GM12878 (cell line): ENCODE results near the gene ZNF423. TPM values are rescaled to one million over a fixed set of nuclear protein-coding genes. Genes with fewer than 3 reads are reported as not detected.

Experiments used
- ATAC-seq: fragments of 200-7000 bp; cut with Tn5 transposase; 3 replicates; pipeline ENCODE4 v1.9.1; 2020; ENCODE audit warnings: mild to moderate bottlenecking, moderate library complexity
- BruUV-seq: library from RNA; stranded (reverse); fragments of 400-500 nt; replicated peaks from 2 replicates; lab custom pipeline; 2021; lab: Mats Ljungman, UMichigan
- CTCF ChIA-PET: fragments of 300-600 bp; sonication (Branson Sonifier 250); formaldehyde crosslinking; extraction: SDS; loops from one replicate; lab custom pipeline; 2021; ENCODE audit warnings: inconsistent platforms; lab: Yijun Ruan, JAX
- POLR2A ChIA-PET: fragments of 350-600 bp; formaldehyde crosslinking; extraction: SDS; loops from one replicate; lab custom pipeline; 2021; ENCODE audit warnings: inconsistent platforms; lab: Charles Lee
- RAD21 ChIA-PET: fragments of 300-600 bp; sonication (Branson Sonifier 250); formaldehyde crosslinking; loops from one replicate; lab custom pipeline; 2023; ENCODE audit warnings: antibody characterized with exemption; ENCODE audit not compliant: unreplicated experiment; lab: Charles Lee
- SMC1A ChIA-PET: fragments of 300-600 bp; sonication (Branson Sonifier 250); formaldehyde crosslinking; loops from one replicate; lab custom pipeline; 2023; ENCODE audit not compliant: unreplicated experiment, uncharacterized antibody; lab: Charles Lee
- DNase-seq: peaks from one replicate; pipeline ENCODE4 v3.0.0-alpha.2; 2011; ENCODE audit warnings: low read depth, low spot score
- FAIRE-seq: peaks from 3 replicates; lab custom pipeline; 2011; peaks lifted over from hg19 to GRCh38; lab: Jason Lieb, UNC
- H2AFZ ChIP-seq: 2 replicates; pipeline ENCODE4 v1.6.0; 2011; ENCODE audit warnings: low read depth, low read length, control low read depth; ENCODE audit not compliant: control insufficient read depth
- H3K27ac ChIP-seq: 2 replicates; pipeline ENCODE4 v1.5.1; 2011; ENCODE audit warnings: control low read depth; ENCODE audit not compliant: control insufficient read depth, insufficient read depth
- H3K27me3 ChIP-seq, 2 experiments: replicated peaks in 1 of 2; 2 replicates each; pipeline versions ENCODE4 v1.6.0 to v1.6.1; 2011; ENCODE audit warnings: low read length in 1 of 2; ENCODE audit not compliant: control insufficient read depth in 2 of 2, insufficient read depth in 2 of 2
- H3K36me3 ChIP-seq, 2 experiments: 2 replicates each; pipeline ENCODE4 v1.5.1; 2011; ENCODE audit warnings: low read length in 1 of 2; ENCODE audit not compliant: control insufficient read depth in 2 of 2, insufficient read depth in 2 of 2
- H3K4me1 ChIP-seq: 2 replicates; pipeline ENCODE4 v1.6.1; 2011; ENCODE audit warnings: mild to moderate bottlenecking, low read length, moderate library complexity, mixed read lengths; ENCODE audit not compliant: control insufficient read depth, insufficient read depth
- H3K4me2 ChIP-seq: 2 replicates; pipeline ENCODE4 v1.6.0; 2011; ENCODE audit warnings: control low read depth; ENCODE audit not compliant: control insufficient read depth, insufficient read depth
- H3K4me3 ChIP-seq: fragments of 200-600 bp; sonication (generic); 2 replicates; pipeline ENCODE4 v1.5.1; 2016
- H3K79me2 ChIP-seq: 2 replicates; pipeline ENCODE4 v1.6.0; 2011; ENCODE audit warnings: low read length; ENCODE audit not compliant: control insufficient read depth, insufficient read depth
- H3K9ac ChIP-seq: 2 replicates; pipeline ENCODE4 v1.8.0; 2011; ENCODE audit warnings: low read length, control low read depth, mixed read lengths; ENCODE audit not compliant: control insufficient read depth, insufficient read depth
- H3K9me3 ChIP-seq: replicated peaks from 3 replicates; pipeline ENCODE4 v1.5.1; 2011; ENCODE audit warnings: mild to moderate bottlenecking, low read length; ENCODE audit not compliant: control insufficient read depth, insufficient read depth
- H4K20me1 ChIP-seq: 2 replicates; pipeline ENCODE4 v1.6.0; 2011; ENCODE audit not compliant: control insufficient read depth, insufficient read depth
- CBX3 ChIP-seq: fragments of 200-600 bp; sonication (generic); IDR thresholded peaks from 2 replicates; pipeline ENCODE4 v1.6.1; 2016; ENCODE audit warnings: low read depth, borderline replicate concordance
- CTCF ChIP-seq, 3 experiments: IDR thresholded peaks in 2 of 3; conservative IDR thresholded peaks in 1 of 3; 2 replicates each; pipeline ENCODE4 v1.5.1; 2011; ENCODE audit warnings: low read depth in 3 of 3, low read length in 3 of 3, mild to moderate bottlenecking in 3 of 3, control low read depth in 2 of 3, moderate library complexity in 2 of 3, inconsistent platforms in 1 of 3, mixed read lengths in 1 of 3; ENCODE audit not compliant: control insufficient read depth in 2 of 3, insufficient read depth in 1 of 3; ENCODE audit errors: extremely low read depth in 1 of 3
- E2F8 ChIP-seq: fragments of 450-650 bp; IDR thresholded peaks from 2 replicates; pipeline ENCODE4 v1.6.1; 2018; ENCODE audit warnings: mild to moderate bottlenecking, low read depth, moderate library complexity; ENCODE audit not compliant: partially characterized antibody
- EP300 ChIP-seq, 2 experiments: fragments of 150-350 bp in 1 of 2; IDR thresholded peaks; 2 replicates each; pipeline ENCODE4 v1.6.1; 2011 to 2012; ENCODE audit warnings: low read depth in 2 of 2, low read length in 2 of 2, borderline replicate concordance in 1 of 2, improper control_type of control experiment in 1 of 2, inconsistent platforms in 1 of 2; ENCODE audit not compliant: control insufficient read depth in 1 of 2
- FOXK2 ChIP-seq: fragments of 450-650 bp; IDR thresholded peaks from 2 replicates; pipeline ENCODE4 v1.6.1; 2017; ENCODE audit warnings: mild to moderate bottlenecking, moderate library complexity
- MTA3 ChIP-seq: IDR thresholded peaks from 2 replicates; pipeline ENCODE4 v1.6.1; 2012; ENCODE audit warnings: low read length, inconsistent platforms, borderline replicate concordance
- NKRF ChIP-seq: fragments of 450-650 bp; conservative IDR thresholded peaks from 2 replicates; pipeline ENCODE4 v1.6.1; 2017; ENCODE audit warnings: mild to moderate bottlenecking, moderate library complexity
- PML ChIP-seq: IDR thresholded peaks from 2 replicates; pipeline ENCODE4 v1.6.1; 2012; ENCODE audit warnings: low read length, inconsistent platforms
- RCOR1 ChIP-seq: conservative IDR thresholded peaks from 2 replicates; pipeline ENCODE4 v1.6.1; 2012; ENCODE audit warnings: low read depth, low read length, improper control_type of control experiment
- SIN3A ChIP-seq: IDR thresholded peaks from 2 replicates; pipeline ENCODE4 v1.6.1; 2012; ENCODE audit warnings: low read depth, low read length, improper control_type of control experiment
- SMARCA5 ChIP-seq: fragments of 450-650 bp; IDR thresholded peaks from 2 replicates; pipeline ENCODE4 v1.6.1; 2017; ENCODE audit warnings: mild to moderate bottlenecking
- SUPT20H ChIP-seq: IDR thresholded peaks from 2 replicates; pipeline ENCODE4 v1.6.1; 2011; ENCODE audit warnings: low read depth, mild to moderate bottlenecking, low read length, moderate library complexity, borderline replicate concordance; ENCODE audit not compliant: control insufficient read depth
- TARDBP ChIP-seq: IDR thresholded peaks from 2 replicates; pipeline ENCODE4 v1.6.1; 2016; ENCODE audit warnings: borderline replicate concordance
- TBL1XR1 ChIP-seq: IDR thresholded peaks from 2 replicates; pipeline ENCODE4 v1.6.1; 2012; ENCODE audit warnings: low read depth, low read length, improper control_type of control experiment
- ZBTB33 ChIP-seq: fragments of 450-650 bp; IDR thresholded peaks from 2 replicates; pipeline ENCODE4 v1.6.1; 2017; ENCODE audit warnings: mild to moderate bottlenecking
- ZNF207 ChIP-seq: fragments of 450-650 bp; IDR thresholded peaks from 2 replicates; pipeline ENCODE4 v1.6.1; 2014; ENCODE audit warnings: antibody characterized with exemption, mild to moderate bottlenecking, borderline replicate concordance
- WGBS: methylation state at CpG from one replicate; pipeline ENCODE4 v1.1.6; 2016; ENCODE audit warnings: low lambda C conversion rate; ENCODE audit not compliant: insufficient replicate concordance, insufficient coverage; ENCODE audit errors: missing lambda C conversion rate; 5-methylcytosine and 5-hydroxymethylcytosine counted together
- in situ Hi-C: fragments of 300-500 bp; cut with MboI; formaldehyde crosslinking; loops from 9 replicates; pipeline ENCODE4 v1.14.3; 2018; ENCODE audit warnings: mixed read lengths
- intact Hi-C: fragments of 100-400 bp; cut with micrococcal nuclease; formaldehyde crosslinking; loops from one replicate; pipeline ENCODE4 v1.14.2; 2022; ENCODE audit not compliant: unreplicated experiment
- polyA plus RNA-seq, 11 experiments: library from polyadenylated mRNA; depleted of rRNA in 4 of 11; unstranded in 6 of 11; stranded (reverse) in 5 of 11; fragments of >200 nt; fragmentation: Nextera tagmentation in 4 of 11; fragmentation: Illumina TruSeq in 1 of 11; extraction: Ambion mirVana in 4 of 11; extraction: Trizol in 1 of 11; gene quantifications; 1 replicate in 1 of 11; 2 replicates in 10 of 11; pipeline versions ENCODE4 v1.2.1 to v1.2.3, GENCODE V29; 2011 to 2016; ENCODE audit warnings: inconsistent platforms in 2 of 11, missing spikeins in 2 of 11, low read depth in 1 of 11
- total RNA-seq, 4 experiments: library from RNA; depleted of rRNA in 3 of 4; stranded (reverse); fragments of >200 nt in 3 of 4; fragmentation: Illumina TruSeq in 1 of 4; extraction: Trizol in 1 of 4; gene quantifications; 2 replicates each; pipeline versions ENCODE4 v1.2.1 to v1.2.3, GENCODE V29; 2013 to 2021

Gene ZNF423
- total and polyA plus RNA-seq, 10 of the 15 experiments (the other 5 are each of a cell fraction or from before 2014, with no cell fraction given): 0.03 to 0.64 (median 0.10) TPM

GRCh38 chr16:49809561-49809960 lies 46.4 kb downstream of the ZNF423 start:
- FAIRE-seq (no peak), DNase-seq (no peak), ATAC-seq (no peak)
- H3K4me2 ChIP-seq: no peak overlapping the region
- ChIA-PET RAD21 (no interaction called here), CTCF (no interaction called here), POLR2A (no interaction called here), SMC1A (no interaction called here)
- in situ Hi-C loops: no loop called here
- H3K27me3 ChIP-seq: peaks cover 0 to 2% of the 10 kb centered on the region in 2 experiments; a peak in 2 of 4 replicates
- H4K20me1 ChIP-seq: no peaks in the 10 kb centered on the region
- no peaks in the 10 kb centered on the region for H3K9me3 ChIP-seq
- H3K4me1 ChIP-seq: no peaks in the 10 kb centered on the region
- no peaks in the 10 kb centered on the region for H3K79me2 ChIP-seq
- intact Hi-C loops: no loop called here
- no TSS peak for BruUV-seq
- no peak overlapping the region for H3K27ac ChIP-seq
- H3K9ac ChIP-seq: no peak overlapping the region
- 10% methylated on average over 8 of the region's 8 CpGs for WGBS
- H2AFZ ChIP-seq: no peak overlapping the region
- no peaks in the 10 kb centered on the region for H3K36me3 ChIP-seq
- no peak overlapping the region for H3K4me3 ChIP-seq
- TF ChIP-seq TBL1XR1 (no peak), FOXK2 (no peak), PML (no peak), E2F8 (no peak), SUPT20H (no peak), RCOR1 (no peak), TARDBP (no peak), MTA3 (no peak), ZBTB33 (no peak), NKRF (no peak), SIN3A (no peak), SMARCA5 (no peak), CBX3 (no peak), EP300 (IDR thresholded peaks at IDR 0.05; ENCODE audit: borderline replicate concordance in 1 of 2, control insufficient read depth in 1 of 2, low read depth in 2 of 2, low read length in 2 of 2) (no peak), ZNF207 (no peak), CTCF (IDR thresholded peaks at IDR 0.05 in 2 of 3, conservative IDR thresholded peaks at IDR 0.05 in 1 of 3; ENCODE audit: control insufficient read depth in 2 of 3, extremely low read depth in 1 of 3, insufficient read depth in 1 of 3, low read depth in 3 of 3, low read length in 3 of 3) (no peak)
